HG03442 (cell line): Measurements from ENCODE around the gene CABLES1.

Experiments
- ATAC-seq: cut with Tn5 transposase; IDR thresholded peaks from one replicate; pipeline ENCODE4 v1.9.1; 2021; ENCODE audit warnings: mild to moderate bottlenecking, moderate library complexity; ENCODE audit not compliant: unreplicated experiment

CABLES1 gene

GRCh38 chr18:23189768-23190661, 54.7 kb downstream of the CABLES1 start:
- ATAC-seq = no peak

GRCh38 chr18:23191232-23191631, 55.9 kb downstream of the CABLES1 start:
- no peak for ATAC-seq

- ATAC-seq = no peak
Observed at GRCh38 chr18:23193742-23194141, 58.5 kb downstream of the CABLES1 start.

GRCh38 chr18:23194155-23194996, 59.1 kb downstream of the CABLES1 start:
- no peak for ATAC-seq

GRCh38 chr18:23194997-23195957, 60.0 kb downstream of the CABLES1 start:
- ATAC-seq = no peak

- no peak for ATAC-seq
Observed at GRCh38 chr18:23196119-23197007, 61.1 kb downstream of the CABLES1 start.

GRCh38 chr18:23198217-23198845, 63.0 kb downstream of the CABLES1 start:
- ATAC-seq = no peak

GRCh38 chr18:23200756-23201155, 65.5 kb downstream of the CABLES1 start:
- no peak for ATAC-seq

- no peak for ATAC-seq
Observed at GRCh38 chr18:23201741-23202140, 66.5 kb downstream of the CABLES1 start.

- ATAC-seq = no peak
Observed at GRCh38 chr18:23203891-23204432, 68.7 kb downstream of the CABLES1 start.

GRCh38 chr18:23204589-23205235, 69.4 kb downstream of the CABLES1 start:
- ATAC-seq = no peak

- no peak for ATAC-seq
Observed at GRCh38 chr18:23205980-23206379, 70.7 kb downstream of the CABLES1 start.

GRCh38 chr18:23207191-23207955, 72.1 kb downstream of the CABLES1 start:
- no peak for ATAC-seq

- no peak for ATAC-seq
Observed at GRCh38 chr18:23207994-23208393, 72.7 kb downstream of the CABLES1 start.

GRCh38 chr18:23208600-23208999, 73.3 kb downstream of the CABLES1 start:
- no peak for ATAC-seq

- ATAC-seq = no peak
Observed at GRCh38 chr18:23209031-23209430, 73.7 kb downstream of the CABLES1 start.

- no peak for ATAC-seq
Observed at GRCh38 chr18:23209796-23210195, 74.5 kb downstream of the CABLES1 start.

GRCh38 chr18:23210526-23210925, 75.2 kb downstream of the CABLES1 start:
- no peak for ATAC-seq
